ENCODE measurements around the gene ATP13A4. TPM values are rescaled to one million over a fixed set of nuclear protein-coding genes. Genes with fewer than 3 reads are reported as not detected.

The ATP13A4 gene
- polyA plus RNA-seq, 4 donors, result 1.0 to 1.7 (median 1.3) TPM

DNA sequence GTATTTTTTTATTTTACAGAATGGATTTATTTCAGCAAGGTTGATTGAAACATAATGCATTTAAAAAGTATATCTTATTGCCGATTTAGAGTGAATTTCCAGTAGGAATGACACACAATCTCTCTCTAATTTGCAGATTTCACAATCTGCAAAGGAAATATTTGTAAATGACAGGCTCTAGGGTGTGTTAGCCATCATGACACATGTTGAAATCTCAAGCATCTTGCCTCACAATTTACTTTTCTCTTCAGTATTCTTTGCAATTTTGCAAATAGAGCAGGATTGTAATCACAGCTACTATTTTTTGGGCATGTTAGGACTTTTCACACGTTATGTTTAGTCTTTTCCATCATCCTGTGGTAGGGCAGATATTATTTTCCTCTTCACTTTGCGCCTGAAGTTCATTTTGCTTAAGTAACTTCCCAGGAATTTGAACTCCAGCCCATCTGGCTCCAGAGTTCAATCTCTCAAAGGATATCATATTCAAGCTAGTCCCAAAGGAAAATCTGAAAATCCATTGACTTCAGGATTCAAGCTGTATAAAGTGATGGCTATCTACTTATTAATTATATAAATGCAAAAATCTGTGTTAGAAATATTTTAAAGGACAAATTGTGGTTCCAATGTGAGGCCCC lies 55.4 kb downstream of the ATP13A4 start:
- DNase-seq (ENCODE audit: low read depth in 4 of 4, low spot score in 3 of 4), result no peak

DNA sequence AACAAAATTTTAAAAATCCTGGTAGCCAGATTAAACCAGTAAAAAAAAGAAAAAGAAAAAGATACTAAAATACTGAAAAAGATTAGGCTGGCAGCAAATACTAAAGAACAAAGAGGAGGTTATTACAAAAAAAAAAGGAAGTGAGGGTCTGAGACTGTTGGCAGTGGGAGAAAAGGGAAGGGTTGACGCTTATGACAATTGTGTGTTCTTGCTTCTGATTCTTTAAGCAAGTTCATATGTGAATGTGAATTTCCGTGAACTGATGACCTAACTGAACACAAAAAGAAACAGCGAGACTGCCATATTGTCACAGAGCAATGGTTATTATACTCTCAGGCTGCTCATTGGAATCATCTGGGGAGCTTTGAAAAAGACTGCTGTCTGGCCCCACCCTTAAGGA lies 56.5 kb downstream of the ATP13A4 start:
- DNase-seq (ENCODE audit: low read depth in 4 of 4, low spot score in 3 of 4), result no peak

DNA sequence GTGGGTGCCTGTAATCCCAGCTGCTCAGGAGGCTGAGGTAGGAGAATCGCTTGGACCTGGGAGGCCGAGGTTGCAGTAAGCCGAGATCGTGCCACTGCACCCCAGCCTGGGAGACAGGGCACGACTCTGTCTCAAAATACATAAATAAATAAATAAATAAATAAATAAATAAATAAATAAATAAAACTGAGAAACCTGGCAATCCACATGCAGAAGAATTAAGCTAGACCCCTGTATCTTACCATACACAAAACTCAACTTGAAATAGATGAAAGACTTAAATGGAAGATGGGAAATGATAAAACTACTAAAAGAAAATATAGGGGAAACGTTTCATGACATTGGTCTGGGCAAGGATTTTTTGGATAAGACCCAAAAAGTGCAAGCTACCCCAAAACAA lies 58.0 kb downstream of the ATP13A4 start:
- DNase-seq (ENCODE audit: low read depth in 4 of 4, low spot score in 3 of 4), result no peak

DNA sequence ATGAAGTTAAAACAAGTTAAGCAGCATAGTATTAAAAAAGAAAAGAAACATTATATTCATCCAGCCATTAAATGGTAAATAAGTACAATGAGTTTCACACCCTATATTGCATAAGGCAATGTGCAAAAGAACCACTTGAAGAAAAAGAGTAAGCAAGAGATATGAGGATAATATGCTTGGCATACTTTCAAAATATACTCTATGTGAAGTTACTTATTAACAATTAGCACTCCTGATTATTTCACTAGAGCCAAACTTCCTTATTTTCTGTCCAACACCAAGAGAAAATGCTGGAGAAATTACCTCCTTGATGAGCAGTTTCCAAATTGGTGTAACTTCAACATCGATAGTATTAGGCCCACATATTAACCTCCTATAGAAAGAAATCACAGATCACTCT lies 63.7 kb downstream of the ATP13A4 start:
- DNase-seq (ENCODE audit: low read depth in 4 of 4, low spot score in 3 of 4), result no peak

DNA sequence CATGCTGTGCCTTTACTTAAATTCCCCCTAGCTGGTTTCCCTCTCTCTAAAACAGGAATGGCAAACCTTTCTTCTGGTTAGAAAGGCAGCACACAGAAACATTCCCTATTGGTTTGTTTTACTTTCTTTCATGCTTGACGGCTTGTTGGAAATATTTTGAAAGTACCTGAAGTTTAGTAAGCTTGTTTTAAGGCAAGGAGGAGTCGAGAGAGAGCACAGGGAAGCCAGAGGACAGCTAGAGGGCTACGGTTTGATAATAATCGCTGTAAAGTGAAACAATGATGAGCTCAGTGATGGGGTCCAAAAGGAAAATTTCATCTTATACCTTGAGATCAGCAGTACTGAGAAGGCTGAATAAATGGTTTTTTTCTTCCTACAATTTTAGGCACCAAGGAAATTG lies 64.1 kb downstream of the ATP13A4 start:
- DNase-seq (ENCODE audit: low read depth in 4 of 4, low spot score in 3 of 4), result no peak

DNA sequence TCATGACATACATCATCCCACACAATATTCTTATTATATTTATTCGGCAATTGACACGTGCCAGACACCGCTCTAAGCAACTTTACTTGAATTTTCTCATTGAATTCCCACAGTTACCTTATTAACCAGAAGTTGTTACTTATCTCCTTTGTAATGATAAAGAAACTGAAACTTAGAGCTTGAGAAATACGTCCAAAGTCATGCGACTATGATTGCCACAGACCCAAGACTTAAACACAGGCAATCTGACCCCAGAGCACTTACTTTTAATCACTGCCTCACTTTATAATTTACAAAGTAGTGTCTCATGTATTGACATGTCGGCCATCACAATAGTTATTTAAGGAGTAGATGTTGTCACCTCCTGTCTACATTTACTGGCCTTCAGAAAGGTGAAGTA lies 64.7 kb downstream of the ATP13A4 start:
- DNase-seq (ENCODE audit: low read depth in 4 of 4, low spot score in 3 of 4), result no peak

DNA sequence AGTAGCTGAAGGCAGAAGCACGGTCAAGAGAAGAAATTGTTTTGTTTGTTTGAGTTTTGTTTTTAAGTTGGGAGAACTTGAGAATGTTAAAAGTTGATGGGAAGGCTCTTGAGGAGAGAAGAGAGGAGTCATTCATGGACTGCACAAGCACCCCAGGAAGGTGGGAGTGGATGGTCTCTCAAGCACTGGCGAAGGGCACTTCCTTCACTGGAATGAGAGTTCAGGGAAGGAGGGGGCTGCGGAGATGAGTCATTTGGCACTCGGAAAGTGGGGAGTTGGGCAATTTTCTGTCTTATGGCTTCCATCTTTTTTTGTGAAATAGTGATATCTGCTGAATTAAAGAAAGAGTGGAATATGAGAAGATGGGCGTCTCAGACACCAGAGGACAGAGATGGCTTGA lies 66.0 kb downstream of the ATP13A4 start:
- DNase-seq (ENCODE audit: low read depth in 4 of 4, low spot score in 3 of 4), result no peak

DNA sequence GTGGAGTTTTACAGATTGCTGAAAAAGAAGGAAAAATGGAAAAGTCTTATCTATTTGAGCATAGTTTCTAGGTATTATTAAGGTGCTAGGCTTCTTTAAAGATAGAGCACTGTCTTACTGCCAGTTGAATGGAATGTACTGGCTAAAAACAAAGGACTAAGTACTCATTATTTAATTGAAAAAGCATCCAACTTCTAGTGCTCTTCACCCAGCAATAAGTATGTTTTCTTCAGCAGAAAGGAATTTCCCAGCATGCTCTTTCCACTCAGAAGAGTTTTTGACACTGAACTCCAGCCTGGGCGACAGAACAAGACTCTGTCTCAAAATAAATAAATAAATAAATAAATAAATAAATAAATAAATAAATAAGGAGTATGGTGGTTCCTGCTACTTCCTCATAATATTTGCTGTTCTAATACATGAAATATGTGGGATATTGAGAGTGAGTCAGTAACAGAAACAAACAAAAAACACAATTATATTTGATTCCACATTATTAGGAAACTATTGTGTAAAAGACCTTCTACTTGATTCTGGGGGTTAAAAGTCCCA lies 70.6 kb downstream of the ATP13A4 start:
- no peak for DNase-seq (ENCODE audit: low read depth in 4 of 4, low spot score in 3 of 4)

DNA sequence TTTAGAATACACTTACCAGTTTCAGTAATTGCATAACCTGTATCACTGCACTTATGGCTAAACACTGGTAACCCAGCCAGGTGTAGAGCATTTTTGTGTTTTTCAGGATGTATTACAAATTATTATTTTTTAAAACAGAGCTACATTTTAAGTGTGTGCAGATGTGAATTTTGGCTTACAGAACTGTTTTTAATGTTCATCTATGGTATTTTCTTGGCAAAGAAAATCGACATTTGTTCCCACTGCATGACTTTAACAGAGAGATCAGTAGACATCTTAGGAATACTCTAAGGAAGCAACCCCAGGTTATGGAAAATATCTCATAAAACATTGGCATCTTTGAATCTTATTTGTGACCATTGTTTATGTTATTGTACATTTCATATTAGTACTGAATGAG lies 73.3 kb downstream of the ATP13A4 start:
- no peak for DNase-seq (ENCODE audit: low read depth in 4 of 4, low spot score in 3 of 4)

DNA sequence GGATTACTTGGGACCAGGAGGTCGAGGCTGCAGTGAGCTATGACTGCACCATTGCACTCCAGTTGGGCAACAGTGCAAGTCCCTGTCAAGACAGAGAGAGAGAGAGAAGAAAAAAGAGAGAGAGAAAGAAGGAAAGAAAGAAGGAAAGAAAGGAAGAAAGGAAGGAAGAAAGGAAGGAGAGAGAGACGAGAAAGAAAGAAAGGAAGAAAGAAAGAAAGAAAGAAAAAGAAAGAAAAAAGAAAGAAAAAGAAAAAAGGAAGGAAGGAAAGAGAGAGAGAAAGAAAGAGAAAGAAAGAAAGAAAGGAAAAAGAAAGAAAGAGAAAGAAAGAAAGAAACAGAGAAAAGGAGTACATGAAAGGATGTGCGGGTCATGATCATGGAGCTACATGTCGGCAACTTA lies 80.2 kb downstream of the ATP13A4 start:
- no peak for DNase-seq (ENCODE audit: low read depth in 4 of 4, low spot score in 3 of 4)

DNA sequence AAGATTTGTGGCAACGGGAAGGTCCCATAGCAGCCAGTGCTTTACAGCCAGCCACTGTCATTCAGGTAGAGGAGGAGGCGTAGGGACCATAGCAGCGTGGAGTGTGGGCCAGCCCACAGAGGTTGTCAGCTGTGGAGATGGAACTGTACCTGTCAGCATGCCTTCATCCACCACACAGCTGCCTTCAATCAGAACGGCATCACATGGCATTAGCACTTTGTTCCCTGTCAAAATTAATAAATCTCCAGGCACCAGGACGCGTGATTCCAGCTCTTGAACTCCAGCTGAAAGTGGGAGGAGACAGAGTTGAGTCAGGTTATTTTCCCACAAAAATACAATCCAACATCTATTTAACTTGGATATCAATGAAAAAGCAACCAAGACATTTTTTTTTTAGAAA lies 84.0 kb downstream of the ATP13A4 start:
- no peak for DNase-seq (ENCODE audit: low read depth in 4 of 4, low spot score in 3 of 4)

DNA sequence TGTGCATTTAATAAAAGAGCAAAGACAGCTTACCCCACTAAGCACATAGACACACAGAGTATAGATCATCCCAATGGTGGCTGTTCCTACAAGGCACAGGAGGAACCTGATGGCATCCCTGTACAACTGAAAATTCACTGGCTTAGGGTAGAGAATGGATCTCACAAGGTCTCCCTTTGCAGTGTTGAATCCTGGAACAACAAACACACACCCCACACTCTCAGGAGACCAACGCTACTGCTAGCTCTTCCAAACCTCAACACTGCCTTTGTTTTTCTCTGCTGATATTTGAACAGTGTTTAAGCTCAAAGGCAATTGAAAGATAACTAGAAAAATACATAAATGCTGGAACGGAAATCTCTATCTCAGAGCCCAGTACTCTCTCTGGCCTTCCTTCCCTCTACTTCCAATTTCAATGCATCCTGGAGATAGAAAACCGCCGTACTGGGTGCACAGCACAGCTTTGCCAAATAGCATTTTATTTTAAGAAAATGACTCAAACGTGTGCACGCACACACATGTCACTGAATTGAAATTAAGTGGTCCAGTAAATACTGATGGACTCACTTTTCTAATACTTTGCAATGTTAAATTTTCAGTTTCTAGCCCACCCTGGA lies 88.6 kb downstream of the ATP13A4 start:
- no peak for DNase-seq (ENCODE audit: low read depth in 4 of 4, low spot score in 3 of 4)

DNA sequence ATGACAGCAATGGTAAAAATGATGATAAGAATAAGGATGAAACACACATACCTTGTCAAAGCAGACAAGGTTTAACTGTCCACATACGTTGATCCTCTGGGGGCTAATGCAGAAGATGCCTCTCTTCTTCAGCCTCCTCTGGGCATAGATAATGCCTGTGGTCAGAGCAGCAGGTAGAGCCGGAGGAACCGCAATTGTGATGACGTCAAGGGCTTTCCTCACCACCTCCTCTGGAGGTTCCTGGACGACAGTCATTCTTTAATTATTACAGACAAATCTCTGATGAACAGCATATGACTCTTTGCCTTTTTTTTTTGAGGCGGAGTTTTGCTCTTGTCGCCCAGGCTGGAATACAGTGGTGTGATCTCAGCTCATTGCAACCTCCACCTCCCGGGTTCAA lies 89.8 kb downstream of the ATP13A4 start:
- DNase-seq (ENCODE audit: low read depth in 4 of 4, low spot score in 3 of 4), result no peak

DNA sequence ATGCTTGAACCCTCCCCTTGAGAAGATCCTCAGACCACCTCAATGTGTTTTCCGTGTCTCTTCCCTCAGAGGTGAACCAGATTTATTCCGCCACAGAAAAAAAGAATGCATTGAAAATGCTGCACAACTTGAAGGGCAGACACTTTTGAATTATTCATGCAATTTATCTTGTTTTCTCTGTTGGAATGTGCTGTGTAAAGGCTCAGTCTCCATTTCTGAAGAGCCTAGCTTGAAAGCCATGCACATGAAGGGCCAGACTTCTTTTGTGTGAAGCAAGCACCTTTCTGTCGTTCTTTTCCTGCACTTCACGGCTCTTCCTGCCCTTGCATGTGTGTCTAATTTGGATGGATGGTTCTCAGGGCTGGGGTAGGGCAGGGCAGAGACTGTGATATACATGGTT lies 97.2 kb downstream of the ATP13A4 start:
- DNase-seq (ENCODE audit: low read depth in 4 of 4, low spot score in 3 of 4), result no peak

DNA sequence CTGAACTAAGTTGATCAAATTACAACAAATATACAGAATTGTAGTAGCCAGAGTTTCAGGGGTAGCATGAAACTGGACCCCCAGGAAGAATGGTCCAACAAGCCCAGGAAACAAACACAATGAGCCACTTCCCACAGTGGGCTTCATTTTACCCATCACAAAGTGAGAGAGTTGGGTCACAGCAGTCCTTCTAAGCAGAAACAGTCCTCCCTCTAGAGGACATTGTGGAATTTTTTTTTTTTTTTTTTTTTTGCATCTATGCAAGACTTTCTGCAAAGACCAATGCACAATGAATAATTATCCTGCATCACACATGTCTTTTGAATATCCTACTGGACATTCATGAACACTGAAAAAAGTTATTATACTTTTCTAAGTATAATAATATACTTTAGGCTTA lies 102.4 kb downstream of the ATP13A4 start:
- no peak for DNase-seq (ENCODE audit: low read depth in 4 of 4, low spot score in 3 of 4)

DNA sequence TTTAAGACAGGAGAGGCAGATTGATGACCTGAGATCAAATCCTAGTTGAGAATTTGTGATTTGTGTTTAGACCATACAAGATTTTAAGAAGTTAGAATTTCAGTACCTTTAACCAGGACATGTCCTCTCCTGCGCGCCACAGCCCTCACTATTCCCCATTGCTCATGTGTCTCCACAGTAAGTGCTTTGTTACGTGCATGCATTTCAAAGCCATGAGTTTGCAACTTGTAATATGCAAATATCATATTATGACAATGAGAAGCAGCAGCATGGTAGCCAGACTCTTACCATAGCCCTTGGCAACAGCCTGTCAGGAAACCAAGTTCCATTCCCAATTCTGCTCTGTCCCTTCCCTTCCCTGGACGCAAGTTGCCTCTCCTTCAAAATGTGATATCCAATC lies 102.8 kb downstream of the ATP13A4 start:
- no peak for DNase-seq (ENCODE audit: low read depth in 4 of 4, low spot score in 3 of 4)

DNA sequence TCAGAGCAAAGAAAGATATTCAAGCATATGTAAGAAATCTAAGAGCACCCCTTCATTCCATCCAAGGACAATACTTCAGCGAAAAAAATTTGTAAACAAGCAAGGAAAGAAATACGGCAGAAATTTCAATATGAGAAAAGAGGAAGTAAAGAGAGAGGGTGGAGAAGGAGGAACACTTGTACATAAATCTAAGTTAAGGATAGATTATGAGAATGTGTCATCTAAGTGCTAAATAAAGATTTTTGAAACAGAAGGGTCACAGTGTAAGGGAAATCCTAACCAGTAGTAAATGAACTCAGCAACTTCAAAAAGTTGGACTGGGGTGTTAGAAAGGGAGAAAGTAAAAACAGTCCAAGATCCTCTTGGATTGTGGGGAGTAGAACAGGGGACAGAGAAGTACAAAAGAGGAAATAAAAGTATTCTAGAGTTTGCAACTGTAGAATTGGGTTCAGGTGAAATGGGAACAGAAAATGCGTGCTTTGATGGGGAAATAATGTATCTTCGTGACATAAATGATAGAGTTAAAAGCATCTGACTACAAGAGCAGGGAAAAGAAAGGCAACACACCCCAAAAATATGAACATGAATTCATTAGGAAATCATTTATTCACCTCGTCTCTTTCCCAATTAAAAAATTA lies 107.6 kb downstream of the ATP13A4 start:
- no peak for DNase-seq (ENCODE audit: low read depth in 4 of 4, low spot score in 3 of 4)

DNA sequence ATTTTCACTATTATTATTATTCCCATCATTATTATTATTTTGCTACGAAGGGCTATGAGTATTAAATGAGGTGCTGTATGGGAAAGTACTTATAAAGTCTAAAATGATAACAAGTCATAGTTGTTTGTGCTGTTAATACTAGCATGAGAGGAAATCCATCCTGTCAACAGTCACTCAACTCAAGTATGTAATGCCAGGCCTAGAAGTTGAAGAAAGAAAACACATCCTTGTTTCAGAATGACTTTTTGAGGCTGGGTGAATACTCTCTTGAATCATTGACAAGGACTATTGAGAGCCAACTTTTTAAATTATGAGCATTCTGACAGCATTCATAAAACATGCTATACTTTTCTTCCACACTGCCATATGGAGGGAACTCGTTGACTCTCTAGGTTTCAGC lies 115.3 kb downstream of the ATP13A4 start:
- DNase-seq (ENCODE audit: low read depth in 4 of 4, low spot score in 3 of 4), result no peak

DNA sequence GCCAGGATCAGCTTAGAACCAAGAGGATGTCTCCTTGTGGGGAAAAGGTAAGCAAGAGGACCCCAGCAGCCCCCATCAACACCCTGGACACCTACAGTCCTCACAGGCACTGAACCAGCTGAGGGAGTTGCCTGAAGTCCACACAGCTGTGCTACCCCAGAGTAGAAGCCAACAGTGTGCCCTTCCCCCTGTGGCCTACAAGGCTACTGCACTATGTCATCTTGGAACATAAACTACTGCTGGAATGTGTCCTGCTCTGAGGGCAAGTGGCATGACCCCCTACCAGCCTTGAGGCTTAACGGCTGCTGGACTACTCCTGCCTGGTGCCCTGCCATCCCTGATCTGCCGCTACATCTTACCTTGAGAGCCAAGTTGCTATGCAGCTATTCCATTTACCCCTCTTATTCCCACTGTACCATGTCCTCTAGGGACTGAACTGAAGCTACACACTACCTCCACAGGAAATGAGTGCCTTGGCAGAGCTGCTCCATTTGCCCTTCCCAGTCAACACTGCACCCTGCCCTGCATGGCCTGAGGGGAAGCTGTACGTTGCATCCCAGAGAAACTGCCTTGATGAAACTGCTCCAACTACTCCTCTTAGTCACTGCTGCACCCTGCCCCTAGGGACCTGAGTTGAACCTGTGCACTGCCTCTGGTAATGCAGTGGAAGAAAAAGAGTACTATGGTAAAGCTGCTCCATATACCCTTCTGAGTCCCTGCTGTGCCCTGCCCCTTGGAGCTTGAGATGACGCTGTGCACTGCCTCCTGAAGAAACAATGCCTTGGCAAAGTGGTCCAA lies 135.9 kb downstream of the ATP13A4 start:
- no peak for DNase-seq (ENCODE audit: low read depth in 4 of 4, low spot score in 3 of 4)

DNA sequence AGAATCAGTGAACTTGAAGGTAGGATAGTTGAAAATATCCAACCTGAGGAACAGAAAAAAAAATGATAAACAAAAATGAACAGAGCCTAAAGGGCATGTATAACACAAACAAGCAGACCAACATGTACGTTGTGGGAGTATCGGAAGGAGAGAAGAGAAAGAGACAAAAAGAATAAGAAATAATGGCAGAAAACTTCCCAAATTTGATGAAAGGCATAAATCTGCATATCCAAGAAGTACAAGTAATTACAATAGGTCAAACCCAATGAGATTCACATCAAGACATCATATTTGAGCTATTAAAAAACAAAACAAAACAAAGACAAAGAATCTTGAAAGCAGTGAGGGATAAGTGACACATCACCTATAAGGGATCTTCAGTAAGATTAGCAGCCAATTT lies 138.1 kb downstream of the ATP13A4 start:
- no peak for DNase-seq (ENCODE audit: low read depth in 4 of 4, low spot score in 3 of 4)

DNA sequence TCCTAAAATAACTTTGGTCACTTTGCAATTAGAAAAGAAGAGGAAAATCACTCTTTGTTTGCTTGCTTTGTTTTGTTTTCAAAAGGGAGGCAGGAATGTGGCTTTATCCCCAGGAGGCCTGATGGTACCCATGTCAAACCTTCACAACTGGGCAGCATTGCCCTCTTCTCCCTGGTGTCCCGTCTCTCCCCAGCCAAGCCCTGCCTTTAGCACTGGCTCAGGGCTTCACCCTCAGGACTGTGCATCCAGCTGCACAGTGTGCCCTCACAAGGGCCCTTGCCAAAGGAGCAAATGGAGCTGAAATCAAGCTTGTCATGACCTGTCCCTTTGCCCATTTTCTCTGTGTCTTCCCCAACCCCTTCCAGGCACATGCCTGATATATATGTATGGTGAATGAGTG lies 147.0 kb downstream of the ATP13A4 start:
- no peak for DNase-seq (ENCODE audit: low read depth in 4 of 4, low spot score in 3 of 4)
